HCT116 (cell line): ENCODE measurements around the gene ORC3. TPM values are rescaled to one million over a fixed set of nuclear protein-coding genes. Genes with fewer than 3 reads are reported as not detected.
"Not testable (repeated sequence)": the region's sequence is repeated elsewhere in the genome, so short reads cannot be mapped to it uniquely, and the experiment has no call there.

Experiments used
- ATAC-seq: fragments of 200-7000 bp; cut with Tn5 transposase; 2 replicates; pipeline ENCODE4 v1.9.1; 2020; ENCODE audit warnings: mild to moderate bottlenecking, moderate library complexity
- BruUV-seq: library from RNA; stranded (reverse); fragments of 400-500 nt; replicated peaks from 2 replicates; lab custom pipeline; 2021; lab: Mats Ljungman, UMichigan
- CTCF ChIA-PET: fragments of 300-600 bp; sonication (Branson Sonifier 250); formaldehyde crosslinking; loops from one replicate; lab custom pipeline; 2021; ENCODE audit warnings: antibody characterized with exemption; lab: Charles Lee
- POLR2A ChIA-PET: fragments of 300-600, 350-600 bp; sonication (Branson Sonifier 250); formaldehyde crosslinking; loops from one replicate; lab custom pipeline; 2021; ENCODE audit warnings: antibody characterized with exemption; lab: Charles Lee
- RAD21 ChIA-PET, 2 experiments: fragments of 300-600 bp; sonication (Branson Sonifier 250); formaldehyde crosslinking; loops; one replicate each; lab custom pipeline; 2023; ENCODE audit warnings: low total read pairs in 2 of 2; ENCODE audit not compliant: uncharacterized antibody in 2 of 2, unreplicated experiment in 2 of 2, low non-redundant PET in 1 of 2; lab: Charles Lee
- DNase-seq: peaks from one replicate; pipeline ENCODE4 v3.0.0-alpha.2; 2010; ENCODE audit warnings: low read depth, low spot score
- H2AFZ ChIP-seq: fragments of 200-600 bp; shearing (Covaris generic), sonication (generic); 2 replicates; pipeline ENCODE4 v1.6.1; 2017; ENCODE audit warnings: low read depth, mixed run types, mixed read lengths, antibody characterized with exemption, low read length; ENCODE audit not compliant: poor library complexity, severe bottlenecking
- H3K27ac ChIP-seq: 2 replicates; pipeline ENCODE4 v1.5.1; 2012; ENCODE audit warnings: low read depth, low read length
- H3K27me3 ChIP-seq: fragments of 200-600 bp; sonication (generic); 2 replicates; pipeline ENCODE4 v1.6.1; 2016; ENCODE audit warnings: mixed run types, low read length, mixed read lengths; ENCODE audit not compliant: insufficient read depth
- H3K36me3 ChIP-seq, 2 experiments: fragments of 200-500 bp in 1 of 2; fragments of 200-600 bp in 1 of 2; sonication (Bioruptor generic) in 1 of 2; sonication (generic) in 1 of 2; 2 replicates each; pipeline versions ENCODE4 v1.5.1 to v1.6.1; 2014 to 2016; ENCODE audit warnings: low read length in 2 of 2, inconsistent platforms in 1 of 2, mixed read lengths in 1 of 2, mixed run types in 1 of 2; ENCODE audit not compliant: insufficient read depth in 2 of 2, control insufficient read depth in 1 of 2
- H3K4me1 ChIP-seq, 2 experiments: fragments of 200-600 bp in 1 of 2; sonication (generic) in 1 of 2; 2 replicates each; pipeline versions ENCODE4 v1.5.1 to v1.6.1; 2012 to 2017; ENCODE audit warnings: low read length in 2 of 2, inconsistent platforms in 1 of 2, mild to moderate bottlenecking in 1 of 2, mixed read lengths in 1 of 2, mixed run types in 1 of 2, moderate library complexity in 1 of 2; ENCODE audit not compliant: insufficient read depth in 2 of 2, control insufficient read depth in 1 of 2
- H3K4me2 ChIP-seq: fragments of 200-600 bp; sonication (generic); 2 replicates; pipeline ENCODE4 v1.6.1; 2017; ENCODE audit warnings: mixed run types, low read length, mixed read lengths
- H3K4me3 ChIP-seq, 2 experiments: fragments of 200-600 bp in 1 of 2; sonication (generic) in 1 of 2; replicated peaks in 1 of 2; 2 replicates each; pipeline ENCODE4 v1.5.1; 2011 to 2016; ENCODE audit warnings: low read length in 2 of 2, control low read depth in 1 of 2, low read depth in 1 of 2, mild to moderate bottlenecking in 1 of 2, mixed read lengths in 1 of 2, mixed run types in 1 of 2
- H3K79me2 ChIP-seq: fragments of 200-600 bp; sonication (generic); 2 replicates; pipeline ENCODE4 v1.6.1; 2017; ENCODE audit warnings: mild to moderate bottlenecking, mixed run types, low read length, moderate library complexity, mixed read lengths; ENCODE audit not compliant: insufficient read depth
- H3K9ac ChIP-seq: fragments of 200-600 bp; sonication (generic); 2 replicates; pipeline ENCODE4 v1.6.1; 2016; ENCODE audit warnings: low read length, mixed read lengths
- H3K9me2 ChIP-seq: fragments of 200-600 bp; sonication (generic), shearing (Covaris generic); 2 replicates; pipeline ENCODE4 v1.6.1; 2017; ENCODE audit warnings: mixed run types, mild to moderate bottlenecking, moderate library complexity; ENCODE audit not compliant: insufficient read depth
- H3K9me3 ChIP-seq, 2 experiments: fragments of 200-500 bp in 1 of 2; fragments of 200-600 bp in 1 of 2; sonication (Bioruptor generic) in 1 of 2; sonication (generic) in 1 of 2; 2 replicates each; pipeline ENCODE4 v1.6.1; 2014 to 2017; ENCODE audit warnings: low read length in 2 of 2, mixed read lengths in 2 of 2, inconsistent platforms in 1 of 2, low read depth in 1 of 2, mild to moderate bottlenecking in 1 of 2, mixed run types in 1 of 2, moderate library complexity in 1 of 2; ENCODE audit not compliant: control insufficient read depth in 1 of 2, insufficient read depth in 1 of 2
- H4K20me1 ChIP-seq: fragments of 200-600 bp; sonication (generic), shearing (Covaris generic); 2 replicates; pipeline ENCODE4 v1.6.1; 2017; ENCODE audit warnings: mixed run types, mild to moderate bottlenecking, moderate library complexity; ENCODE audit not compliant: insufficient read depth
- CEBPB ChIP-seq: IDR thresholded peaks from 2 replicates; pipeline ENCODE4 v1.6.1; 2012; ENCODE audit warnings: low read depth
- ELF1 ChIP-seq: IDR thresholded peaks from 2 replicates; pipeline ENCODE4 v1.6.1; 2012; ENCODE audit warnings: low read depth, borderline replicate concordance
- FOSL1 ChIP-seq: IDR thresholded peaks from 2 replicates; pipeline ENCODE4 v1.6.1; 2012; ENCODE audit warnings: low read depth
- POLR2A ChIP-seq: IDR thresholded peaks from 2 replicates; pipeline ENCODE4 v1.7.0; 2011; ENCODE audit warnings: borderline replicate concordance; ENCODE audit not compliant: insufficient read depth, insufficient read length; ENCODE audit errors: extremely low read depth
- POLR2AphosphoS5 ChIP-seq: IDR thresholded peaks from 2 replicates; pipeline ENCODE4 v1.6.1; 2011; ENCODE audit warnings: mild to moderate bottlenecking, low read depth, low read length, moderate library complexity
- SIN3A ChIP-seq: IDR thresholded peaks from 2 replicates; pipeline ENCODE4 v1.6.1; 2012; ENCODE audit warnings: low read depth
- SRF ChIP-seq: IDR thresholded peaks from 2 replicates; pipeline ENCODE4 v1.6.1; 2012; ENCODE audit warnings: low read depth
- TCF7L2 ChIP-seq: IDR thresholded peaks from 2 replicates; pipeline ENCODE4 v1.7.0; 2011; ENCODE audit warnings: borderline replicate concordance, inconsistent platforms; ENCODE audit not compliant: insufficient read depth, insufficient read length; ENCODE audit errors: extremely low read depth
- YY1 ChIP-seq: IDR thresholded peaks from 2 replicates; pipeline ENCODE4 v1.6.1; 2011; ENCODE audit warnings: low read length, low read depth, moderate library complexity, mild to moderate bottlenecking; ENCODE audit not compliant: insufficient replicate concordance; ENCODE audit errors: extremely low read depth
- intact Hi-C: fragments of 100-400 bp; cut with micrococcal nuclease; formaldehyde crosslinking; loops from 2 replicates; pipeline ENCODE4 v1.10.0; 2022
- total RNA-seq: library from RNA; stranded (reverse); gene quantifications from one replicate; pipeline ENCODE4 v1.2.1, GENCODE V29; 2021; ENCODE audit not compliant: unreplicated experiment
- TF ChIP-seq, protein P1 (sequence below): IDR thresholded peaks from 2 replicates; pipeline ENCODE4 v1.6.1; 2012; ENCODE audit warnings: low read depth
- TF ChIP-seq, protein P2 (sequence below), 3 experiments: fragments of 200-600 bp in 1 of 3; sonication (generic) in 1 of 3; IDR thresholded peaks in 2 of 3; conservative IDR thresholded peaks in 1 of 3; 2 replicates each; pipeline ENCODE4 v1.5.1; 2012 to 2017; ENCODE audit warnings: low read depth in 2 of 3, low read length in 2 of 3, antibody characterized with exemption in 1 of 3, borderline replicate concordance in 1 of 3, control low read depth in 1 of 3, mild to moderate bottlenecking in 1 of 3, mixed read lengths in 1 of 3, mixed run types in 1 of 3, moderate library complexity in 1 of 3; ENCODE audit not compliant: insufficient read depth in 1 of 3
- TF ChIP-seq, protein P3 (sequence below): IDR thresholded peaks from 2 replicates; pipeline ENCODE4 v1.6.1; 2012

Gene ORC3
- total RNA-seq, 1 experiment from 2014 or later = 34.2 TPM

DNA sequence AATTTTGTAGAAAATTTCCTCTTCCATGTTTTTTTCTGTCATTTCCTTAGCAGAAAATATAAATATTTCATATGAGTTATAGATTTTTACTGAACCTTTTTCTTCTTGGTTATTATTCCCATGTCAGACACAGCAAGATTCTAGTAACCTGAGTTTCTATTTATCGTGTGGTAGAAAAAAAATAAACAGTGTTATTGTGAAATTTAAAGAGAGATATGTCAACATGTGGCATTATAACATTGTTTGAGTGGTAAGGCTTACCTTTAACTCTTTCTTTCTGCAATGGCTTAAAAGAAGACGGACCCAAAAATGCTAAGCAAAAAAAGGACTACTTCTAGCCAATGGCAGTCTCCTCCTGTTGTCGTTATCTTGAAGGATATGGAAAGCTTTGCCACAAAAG lies 18.9 kb downstream of the ORC3 start:
- Histone ChIP-seq H3K36me3 (peaks cover 12 to 18% of the 10 kb centered on the region in 2 experiments), H2AFZ (no peak overlapping the region), H3K27ac (no peak overlapping the region), H3K9me3 (no peaks in the 10 kb centered on the region), H3K79me2 (no peaks in the 10 kb centered on the region), H3K4me2 (no peak overlapping the region), H4K20me1 (no peaks in the 10 kb centered on the region), H3K9me2 (no peaks in the 10 kb centered on the region), H3K4me1 (no peaks in the 10 kb centered on the region), H3K4me3 (no peak overlapping the region), H3K27me3 (no peaks in the 10 kb centered on the region), H3K9ac (no peak overlapping the region)
- TF ChIP-seq CEBPB = no peak
- TF ChIP-seq SRF = no peak
- TF ChIP-seq, protein P1, sequence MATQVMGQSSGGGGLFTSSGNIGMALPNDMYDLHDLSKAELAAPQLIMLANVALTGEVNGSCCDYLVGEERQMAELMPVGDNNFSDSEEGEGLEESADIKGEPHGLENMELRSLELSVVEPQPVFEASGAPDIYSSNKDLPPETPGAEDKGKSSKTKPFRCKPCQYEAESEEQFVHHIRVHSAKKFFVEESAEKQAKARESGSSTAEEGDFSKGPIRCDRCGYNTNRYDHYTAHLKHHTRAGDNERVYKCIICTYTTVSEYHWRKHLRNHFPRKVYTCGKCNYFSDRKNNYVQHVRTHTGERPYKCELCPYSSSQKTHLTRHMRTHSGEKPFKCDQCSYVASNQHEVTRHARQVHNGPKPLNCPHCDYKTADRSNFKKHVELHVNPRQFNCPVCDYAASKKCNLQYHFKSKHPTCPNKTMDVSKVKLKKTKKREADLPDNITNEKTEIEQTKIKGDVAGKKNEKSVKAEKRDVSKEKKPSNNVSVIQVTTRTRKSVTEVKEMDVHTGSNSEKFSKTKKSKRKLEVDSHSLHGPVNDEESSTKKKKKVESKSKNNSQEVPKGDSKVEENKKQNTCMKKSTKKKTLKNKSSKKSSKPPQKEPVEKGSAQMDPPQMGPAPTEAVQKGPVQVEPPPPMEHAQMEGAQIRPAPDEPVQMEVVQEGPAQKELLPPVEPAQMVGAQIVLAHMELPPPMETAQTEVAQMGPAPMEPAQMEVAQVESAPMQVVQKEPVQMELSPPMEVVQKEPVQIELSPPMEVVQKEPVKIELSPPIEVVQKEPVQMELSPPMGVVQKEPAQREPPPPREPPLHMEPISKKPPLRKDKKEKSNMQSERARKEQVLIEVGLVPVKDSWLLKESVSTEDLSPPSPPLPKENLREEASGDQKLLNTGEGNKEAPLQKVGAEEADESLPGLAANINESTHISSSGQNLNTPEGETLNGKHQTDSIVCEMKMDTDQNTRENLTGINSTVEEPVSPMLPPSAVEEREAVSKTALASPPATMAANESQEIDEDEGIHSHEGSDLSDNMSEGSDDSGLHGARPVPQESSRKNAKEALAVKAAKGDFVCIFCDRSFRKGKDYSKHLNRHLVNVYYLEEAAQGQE = no peak
- TF ChIP-seq FOSL1 = no peak
- TF ChIP-seq POLR2AphosphoS5 = no peak
- TF ChIP-seq SIN3A = no peak
- TF ChIP-seq POLR2A = no peak
- TF ChIP-seq TCF7L2 = no peak
- TF ChIP-seq, protein P2, sequence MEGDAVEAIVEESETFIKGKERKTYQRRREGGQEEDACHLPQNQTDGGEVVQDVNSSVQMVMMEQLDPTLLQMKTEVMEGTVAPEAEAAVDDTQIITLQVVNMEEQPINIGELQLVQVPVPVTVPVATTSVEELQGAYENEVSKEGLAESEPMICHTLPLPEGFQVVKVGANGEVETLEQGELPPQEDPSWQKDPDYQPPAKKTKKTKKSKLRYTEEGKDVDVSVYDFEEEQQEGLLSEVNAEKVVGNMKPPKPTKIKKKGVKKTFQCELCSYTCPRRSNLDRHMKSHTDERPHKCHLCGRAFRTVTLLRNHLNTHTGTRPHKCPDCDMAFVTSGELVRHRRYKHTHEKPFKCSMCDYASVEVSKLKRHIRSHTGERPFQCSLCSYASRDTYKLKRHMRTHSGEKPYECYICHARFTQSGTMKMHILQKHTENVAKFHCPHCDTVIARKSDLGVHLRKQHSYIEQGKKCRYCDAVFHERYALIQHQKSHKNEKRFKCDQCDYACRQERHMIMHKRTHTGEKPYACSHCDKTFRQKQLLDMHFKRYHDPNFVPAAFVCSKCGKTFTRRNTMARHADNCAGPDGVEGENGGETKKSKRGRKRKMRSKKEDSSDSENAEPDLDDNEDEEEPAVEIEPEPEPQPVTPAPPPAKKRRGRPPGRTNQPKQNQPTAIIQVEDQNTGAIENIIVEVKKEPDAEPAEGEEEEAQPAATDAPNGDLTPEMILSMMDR (IDR thresholded peaks at IDR 0.05 in 2 of 3, conservative IDR thresholded peaks at IDR 0.05 in 1 of 3; ENCODE audit: borderline replicate concordance in 1 of 3, insufficient read depth in 1 of 3, low read depth in 2 of 3, low read length in 2 of 3) = no peak
- TF ChIP-seq ELF1 = no peak
- TF ChIP-seq, protein P3, sequence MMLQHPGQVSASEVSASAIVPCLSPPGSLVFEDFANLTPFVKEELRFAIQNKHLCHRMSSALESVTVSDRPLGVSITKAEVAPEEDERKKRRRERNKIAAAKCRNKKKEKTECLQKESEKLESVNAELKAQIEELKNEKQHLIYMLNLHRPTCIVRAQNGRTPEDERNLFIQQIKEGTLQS = no peak
- TF ChIP-seq YY1 = no peak
- ChIA-PET POLR2A (no interaction called here), CTCF (no interaction called here), RAD21 (no interaction called here)
- ATAC-seq (no peak), DNase-seq (no peak)
- intact Hi-C loops = no loop called here
- no TSS peak for BruUV-seq

DNA sequence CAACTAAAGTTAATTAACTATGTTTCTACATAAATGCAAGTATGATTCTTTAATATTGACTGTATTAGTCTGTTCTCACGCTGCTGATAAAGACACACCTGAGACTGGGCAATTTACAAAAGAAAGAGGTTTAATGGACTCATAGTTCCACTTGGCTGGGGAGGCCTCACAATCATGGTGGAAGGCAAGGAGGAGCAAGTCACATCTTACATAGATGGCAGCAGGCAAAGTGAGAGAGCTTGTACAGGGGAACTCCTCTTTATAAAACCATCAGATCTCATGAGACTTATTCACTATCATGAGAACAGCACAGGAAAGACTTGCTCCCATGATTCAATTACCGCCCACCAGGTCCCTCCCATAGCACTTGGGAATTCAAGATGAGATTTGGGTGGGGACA lies 23.1 kb downstream of the ORC3 start:
- H3K4me2 ChIP-seq, H3K27me3 ChIP-seq, H3K27ac ChIP-seq, DNase-seq, H3K9ac ChIP-seq, H3K9me3 ChIP-seq, H3K9me2 ChIP-seq, RAD21 ChIA-PET, H3K4me3 ChIP-seq, H3K79me2 ChIP-seq, H2AFZ ChIP-seq, BruUV-seq, H4K20me1 ChIP-seq, POLR2A ChIA-PET, H3K4me1 ChIP-seq, ATAC-seq, intact Hi-C loops, CTCF ChIA-PET: not testable (repeated sequence)
- peaks cover 9 to 10% of the 10 kb centered on the region in 2 experiments for H3K36me3 ChIP-seq
